Prostate gland (tissue), 2 donors: ENCODE measurements around the gene ZEB2.

ENCODE experiments used
- CTCF ChIP-seq, 4 experiments: fragments of 200-600 bp in 2 of 4; fragments of 450-650 bp in 2 of 4; sonication (generic) in 2 of 4; IDR thresholded peaks; 1 replicate in 3 of 4; 2 replicates in 1 of 4; pipeline ENCODE4 v1.5.1; 2016 to 2019; ENCODE audit warnings: antibody characterized with exemption in 4 of 4, mild to moderate bottlenecking in 2 of 4, moderate library complexity in 2 of 4
- POLR2A ChIP-seq: fragments of 450-650 bp; IDR thresholded peaks from one replicate; pipeline ENCODE4 v1.6.1; 2016; ENCODE audit warnings: antibody characterized with exemption, mild to moderate bottlenecking
- POLR2AphosphoS5 ChIP-seq: sonication (generic); formaldehyde crosslinking; IDR thresholded peaks from one replicate; pipeline ENCODE4 v1.6.1; 2017; ENCODE audit warnings: antibody characterized with exemption

DNA sequence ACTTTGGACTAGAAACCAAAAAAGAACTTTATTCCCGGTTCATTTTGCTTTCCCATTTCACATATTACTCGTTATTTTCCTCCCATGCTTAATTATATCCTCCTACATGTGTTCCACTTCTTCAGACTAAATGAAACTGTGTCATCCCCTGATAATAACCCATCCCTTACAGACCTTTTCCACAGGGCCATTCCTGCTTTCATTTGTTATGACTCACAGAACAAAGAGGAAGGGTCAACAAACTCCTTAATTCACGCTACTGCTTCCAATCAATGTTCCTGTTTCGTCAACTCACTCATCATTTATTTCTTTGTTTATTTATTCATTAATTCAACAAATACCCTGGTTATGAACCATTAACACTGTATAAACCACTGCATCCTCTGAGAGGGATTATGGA lies 104.5 kb downstream of the ZEB2 start:
- TF ChIP-seq CTCF (IDR thresholded peaks at IDR 0.05) (no peak), POLR2AphosphoS5 (no peak), POLR2A (no peak)
